SKM-1 (cell line): ENCODE results near the gene IFT122.
"Not testable (repeated sequence)": the region's sequence is repeated elsewhere in the genome, so short reads cannot be mapped to it uniquely, and the experiment has no call there.

Experiments
- DNase-seq: peaks from one replicate; lab custom pipeline; 2025; ENCODE audit not compliant: unreplicated experiment; lab: John Stamatoyannopoulos, UW

Gene IFT122

GRCh38 chr3:129532261-129532660 lies 92.2 kb downstream of the IFT122 start:
- DNase-seq: no peak

GRCh38 chr3:129533406-129533805 lies 93.4 kb downstream of the IFT122 start:
- DNase-seq: no peak

- no peak for DNase-seq
These were observed 94.5 kb downstream of the IFT122 start for GRCh38 chr3:129534428-129535027.

DNA sequence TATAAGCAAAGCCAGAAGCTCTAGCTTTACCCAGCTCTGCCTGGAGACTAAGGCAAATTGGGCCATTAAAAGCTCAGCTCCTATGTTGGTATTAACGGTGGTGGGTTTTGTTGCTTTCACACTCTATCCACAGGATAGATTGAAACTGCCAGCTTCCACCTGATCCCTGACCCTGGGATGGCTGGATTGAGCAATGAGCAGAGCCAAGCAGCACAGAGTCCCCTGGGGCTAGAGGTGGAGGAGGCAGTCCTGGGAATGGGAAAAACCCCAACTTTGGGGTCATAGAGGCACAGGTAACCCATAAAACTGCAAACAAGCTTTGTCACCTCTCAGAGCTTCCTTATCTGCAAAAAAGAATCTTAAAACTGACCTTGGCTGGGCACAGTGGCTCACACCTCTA lies 95.1 kb downstream of the IFT122 start:
- no peak for DNase-seq

GRCh38 chr3:129536374-129536667 lies 96.3 kb downstream of the IFT122 start:
- no peak for DNase-seq

DNA sequence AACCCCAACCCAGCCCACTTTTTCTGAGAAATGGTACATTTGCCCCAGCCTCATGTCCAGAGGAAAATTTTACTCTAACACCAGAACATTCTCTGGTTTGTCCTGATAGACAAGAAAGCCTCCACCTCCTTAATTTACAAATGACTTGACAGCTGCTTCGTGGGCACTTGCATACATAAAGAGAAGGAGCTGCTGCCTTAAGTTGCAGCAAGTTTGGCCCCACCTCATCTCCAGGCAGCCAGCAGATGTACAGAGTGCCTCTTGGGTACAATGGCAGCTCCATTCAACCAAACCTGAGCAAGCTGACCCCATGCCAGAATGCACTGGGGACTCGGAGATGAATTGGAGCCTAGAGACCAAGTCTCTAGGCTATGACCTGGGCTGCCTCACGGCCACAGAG lies 96.8 kb downstream of the IFT122 start:
- DNase-seq: no peak

- no peak for DNase-seq
These were observed 99.2 kb downstream of the IFT122 start for GRCh38 chr3:129539206-129539605.

GRCh38 chr3:129540776-129541516 lies 100.9 kb downstream of the IFT122 start:
- DNase-seq: no peak

GRCh38 chr3:129542747-129543146 lies 102.7 kb downstream of the IFT122 start:
- no peak for DNase-seq

- DNase-seq: no peak
These were observed 103.2 kb downstream of the IFT122 start, which contains the start of gene H1-8 for GRCh38 chr3:129543156-129543790. TSS of gene H1-8 (plus strand) at chr3:129543175. CDS start at chr3:129543219, 44 bp downstream.

- DNase-seq: no peak
These were observed 104.0 kb downstream of the IFT122 start for GRCh38 chr3:129543999-129544398.

- not testable (repeated sequence) for DNase-seq
These were observed 105.9 kb downstream of the IFT122 start for GRCh38 chr3:129545951-129546350.

DNA sequence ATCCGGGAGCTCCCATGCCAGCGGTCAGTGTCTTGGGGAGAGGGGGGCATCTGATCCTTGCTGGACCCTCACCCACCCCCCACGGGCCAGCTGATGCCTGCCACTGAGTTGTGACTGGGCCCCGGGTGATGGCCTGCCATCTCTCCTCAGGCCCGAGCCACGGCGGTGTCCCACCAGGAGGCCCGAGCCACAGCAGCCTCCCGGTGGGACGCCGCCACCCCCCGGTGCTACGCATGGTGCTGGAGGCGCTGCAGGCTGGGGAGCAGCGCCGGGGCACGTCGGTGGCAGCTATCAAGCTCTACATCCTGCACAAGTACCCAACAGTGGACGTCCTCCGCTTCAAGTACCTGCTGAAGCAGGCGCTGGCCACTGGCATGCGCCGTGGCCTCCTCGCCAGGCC lies 107.2 kb downstream of the IFT122 start:
- no peak for DNase-seq

GRCh38 chr3:129548104-129548965 lies 108.3 kb downstream of the IFT122 start:
- no peak for DNase-seq

GRCh38 chr3:129549006-129549800 lies 109.2 kb downstream of the IFT122 start:
- peak; percentile 54 for DNase-seq

- DNase-seq: no peak
These were observed 109.8 kb downstream of the IFT122 start for GRCh38 chr3:129549805-129550204.

DNA sequence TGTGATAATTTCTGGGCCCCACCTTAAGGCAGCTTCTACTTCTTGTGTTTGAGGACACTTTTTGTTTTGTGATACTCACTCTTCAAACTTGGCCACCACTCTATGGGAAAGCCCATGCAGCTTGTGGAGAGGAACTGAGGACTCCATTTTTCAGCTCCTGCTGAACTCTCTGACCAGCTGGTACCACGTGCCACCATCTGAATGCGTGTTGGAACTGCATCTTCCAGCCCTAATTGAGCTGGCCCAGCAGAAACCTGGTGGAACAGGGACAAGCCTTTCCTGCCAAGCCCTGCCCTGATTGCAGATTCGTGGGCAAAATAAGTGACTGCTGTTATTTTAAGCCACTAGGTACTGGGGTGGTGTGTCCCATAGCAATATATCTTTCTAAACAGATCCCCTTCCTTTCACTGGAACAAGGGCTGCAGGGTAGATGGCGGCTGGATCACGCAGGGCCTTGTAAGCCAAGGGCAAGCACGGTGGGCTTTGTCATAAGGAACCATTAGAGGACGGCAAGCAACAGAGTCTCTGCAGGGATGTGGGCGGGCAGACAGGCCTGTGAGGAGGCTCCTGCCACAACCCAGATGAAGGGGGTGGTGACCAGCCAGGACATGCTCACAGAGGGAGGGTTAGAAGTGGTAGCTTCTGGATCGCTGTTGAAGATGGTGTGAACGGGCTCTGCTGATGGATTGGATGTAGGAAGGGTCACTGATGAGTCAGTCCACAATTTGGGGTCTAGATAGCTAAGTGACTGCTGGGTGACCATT lies 112.4 kb downstream of the IFT122 start:
- DNase-seq: no peak

GRCh38 chr3:129553171-129553570 lies 113.1 kb downstream of the IFT122 start:
- DNase-seq: no peak

DNA sequence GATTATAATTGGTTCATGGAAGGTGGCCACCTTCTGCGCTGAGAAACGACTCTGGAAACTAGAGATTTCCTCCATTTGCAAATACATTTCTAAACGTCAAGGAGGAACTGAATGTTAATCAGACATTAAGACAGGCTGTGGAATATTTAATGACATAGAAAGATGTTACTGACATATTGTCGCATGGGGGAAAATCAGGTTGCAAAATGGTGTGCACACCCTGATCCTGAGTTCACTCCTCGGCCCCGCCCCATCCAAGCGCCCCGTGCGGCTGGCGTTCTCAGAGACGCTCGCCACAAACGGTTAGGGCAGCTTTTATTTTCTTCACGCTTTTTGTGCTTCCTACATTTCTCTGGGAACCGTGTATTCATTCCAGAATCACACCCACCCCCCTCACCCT lies 113.7 kb downstream of the IFT122 start:
- no peak for DNase-seq
